ENCODE data around the gene RAB27B.
"Not testable (repeated sequence)": the region's sequence is repeated elsewhere in the genome, so short reads cannot be mapped to it uniquely, and the experiment has no call there.

The RAB27B gene

DNA sequence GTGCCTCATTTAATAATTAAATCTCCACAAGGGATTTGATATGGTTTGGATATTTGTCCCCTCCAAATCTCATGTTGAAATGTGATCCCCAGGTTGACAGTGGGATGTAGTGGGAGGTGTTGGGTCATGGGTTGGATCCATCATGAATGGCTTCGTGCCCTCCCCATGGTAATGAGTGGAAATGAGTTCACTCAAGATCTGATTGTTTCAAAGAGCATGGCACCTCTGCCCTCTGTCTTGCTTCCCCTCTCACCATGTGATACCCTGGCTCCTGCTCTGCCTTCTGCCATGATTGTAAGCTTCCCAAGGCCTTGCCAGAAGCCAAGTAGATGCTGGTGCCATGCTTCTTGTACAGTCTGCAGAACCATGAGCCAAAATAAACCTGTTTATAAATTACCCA lies 15.0 kb upstream of the RAB27B start:
- H3K4me3 ChIP-seq (ENCODE audit: low read depth, low read length): no peak overlapping the region
- TF ChIP-seq, protein P1, sequence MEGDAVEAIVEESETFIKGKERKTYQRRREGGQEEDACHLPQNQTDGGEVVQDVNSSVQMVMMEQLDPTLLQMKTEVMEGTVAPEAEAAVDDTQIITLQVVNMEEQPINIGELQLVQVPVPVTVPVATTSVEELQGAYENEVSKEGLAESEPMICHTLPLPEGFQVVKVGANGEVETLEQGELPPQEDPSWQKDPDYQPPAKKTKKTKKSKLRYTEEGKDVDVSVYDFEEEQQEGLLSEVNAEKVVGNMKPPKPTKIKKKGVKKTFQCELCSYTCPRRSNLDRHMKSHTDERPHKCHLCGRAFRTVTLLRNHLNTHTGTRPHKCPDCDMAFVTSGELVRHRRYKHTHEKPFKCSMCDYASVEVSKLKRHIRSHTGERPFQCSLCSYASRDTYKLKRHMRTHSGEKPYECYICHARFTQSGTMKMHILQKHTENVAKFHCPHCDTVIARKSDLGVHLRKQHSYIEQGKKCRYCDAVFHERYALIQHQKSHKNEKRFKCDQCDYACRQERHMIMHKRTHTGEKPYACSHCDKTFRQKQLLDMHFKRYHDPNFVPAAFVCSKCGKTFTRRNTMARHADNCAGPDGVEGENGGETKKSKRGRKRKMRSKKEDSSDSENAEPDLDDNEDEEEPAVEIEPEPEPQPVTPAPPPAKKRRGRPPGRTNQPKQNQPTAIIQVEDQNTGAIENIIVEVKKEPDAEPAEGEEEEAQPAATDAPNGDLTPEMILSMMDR (IDR thresholded peaks at IDR 0.05; ENCODE audit: control insufficient read depth, extremely low read depth, insufficient read depth): no peak
- DNase-seq (ENCODE audit: low read depth): no peak

DNA sequence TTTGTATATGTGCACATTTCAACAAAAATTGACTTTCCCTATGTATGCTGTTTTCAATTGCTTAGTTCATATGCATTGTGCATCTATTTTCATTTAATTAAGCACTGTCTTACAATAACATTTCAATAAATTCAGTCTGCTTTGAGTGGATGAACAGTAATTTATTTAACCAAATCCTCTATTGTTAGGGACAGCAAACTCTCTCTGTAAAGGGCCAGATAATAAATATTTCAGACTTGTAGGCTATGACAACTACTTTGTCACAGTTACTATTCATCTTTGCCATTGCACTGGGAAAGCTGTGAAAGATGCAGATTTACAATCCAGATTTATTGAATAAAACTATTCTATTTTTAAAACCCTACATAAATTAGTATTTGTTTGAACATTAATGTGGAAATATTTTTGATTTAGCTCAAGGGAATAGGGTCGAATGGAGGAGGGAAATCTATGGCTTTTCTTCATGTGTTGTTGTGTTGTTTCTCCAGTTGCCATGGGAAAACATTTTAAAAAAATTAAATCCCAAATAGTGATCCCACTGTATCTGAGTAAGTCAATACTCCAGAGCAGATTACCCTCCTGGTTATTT lies 14.2 kb upstream of the RAB27B start:
- no peak for DNase-seq (ENCODE audit: low read depth)
- TF ChIP-seq, protein P1 (IDR thresholded peaks at IDR 0.05; ENCODE audit: control insufficient read depth, extremely low read depth, insufficient read depth): no peak
- no peak overlapping the region for H3K4me3 ChIP-seq (ENCODE audit: low read depth, low read length)

DNA sequence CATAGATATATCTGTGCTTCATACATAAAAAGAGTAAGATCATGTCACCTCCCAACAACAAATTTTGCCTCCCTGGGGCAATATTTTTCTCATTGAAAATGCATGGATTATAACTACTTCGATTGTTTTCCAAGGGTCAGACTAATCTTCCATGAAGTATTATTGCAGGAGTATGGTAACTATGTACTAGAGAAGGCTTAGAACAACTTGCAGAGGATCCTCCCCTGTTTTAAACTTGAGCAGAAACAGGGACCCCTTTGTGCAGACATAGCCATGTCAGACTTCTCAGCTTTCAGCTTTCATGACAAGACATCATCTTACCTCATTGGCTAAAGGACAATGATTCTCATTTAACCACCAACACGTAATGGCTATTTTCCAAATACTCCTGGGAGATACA lies 13.2 kb upstream of the RAB27B start:
- H3K4me3 ChIP-seq (ENCODE audit: low read depth, low read length): no peak overlapping the region
- TF ChIP-seq, protein P1 (IDR thresholded peaks at IDR 0.05; ENCODE audit: control insufficient read depth, extremely low read depth, insufficient read depth): no peak
- DNase-seq (ENCODE audit: low read depth): no peak

DNA sequence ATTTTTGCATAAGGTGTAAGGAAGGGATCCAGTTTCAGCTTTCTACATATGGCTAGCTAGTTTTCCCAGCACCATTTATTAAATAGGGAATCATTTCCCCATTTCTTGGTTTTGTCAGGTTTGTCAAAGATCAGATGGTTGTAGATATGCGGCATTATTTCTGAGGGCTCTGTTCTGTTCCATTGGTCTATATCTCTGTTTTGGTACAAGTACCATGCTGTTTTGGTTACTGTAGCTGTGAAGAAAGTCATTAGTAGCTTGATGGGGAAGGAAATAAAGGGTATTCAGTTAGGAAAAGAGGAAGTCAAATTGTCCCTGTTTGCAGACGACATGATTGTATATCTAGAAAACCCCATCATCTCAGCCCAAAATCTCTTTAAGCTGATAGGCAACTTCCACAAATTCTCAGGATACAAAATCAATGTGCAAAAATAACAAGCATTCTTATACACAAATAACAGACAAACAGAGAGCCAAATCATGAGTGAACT lies 7.4 kb upstream of the RAB27B start:
- not testable (repeated sequence) for DNase-seq (ENCODE audit: low read depth); H3K4me3 ChIP-seq (ENCODE audit: low read depth, low read length)

DNA sequence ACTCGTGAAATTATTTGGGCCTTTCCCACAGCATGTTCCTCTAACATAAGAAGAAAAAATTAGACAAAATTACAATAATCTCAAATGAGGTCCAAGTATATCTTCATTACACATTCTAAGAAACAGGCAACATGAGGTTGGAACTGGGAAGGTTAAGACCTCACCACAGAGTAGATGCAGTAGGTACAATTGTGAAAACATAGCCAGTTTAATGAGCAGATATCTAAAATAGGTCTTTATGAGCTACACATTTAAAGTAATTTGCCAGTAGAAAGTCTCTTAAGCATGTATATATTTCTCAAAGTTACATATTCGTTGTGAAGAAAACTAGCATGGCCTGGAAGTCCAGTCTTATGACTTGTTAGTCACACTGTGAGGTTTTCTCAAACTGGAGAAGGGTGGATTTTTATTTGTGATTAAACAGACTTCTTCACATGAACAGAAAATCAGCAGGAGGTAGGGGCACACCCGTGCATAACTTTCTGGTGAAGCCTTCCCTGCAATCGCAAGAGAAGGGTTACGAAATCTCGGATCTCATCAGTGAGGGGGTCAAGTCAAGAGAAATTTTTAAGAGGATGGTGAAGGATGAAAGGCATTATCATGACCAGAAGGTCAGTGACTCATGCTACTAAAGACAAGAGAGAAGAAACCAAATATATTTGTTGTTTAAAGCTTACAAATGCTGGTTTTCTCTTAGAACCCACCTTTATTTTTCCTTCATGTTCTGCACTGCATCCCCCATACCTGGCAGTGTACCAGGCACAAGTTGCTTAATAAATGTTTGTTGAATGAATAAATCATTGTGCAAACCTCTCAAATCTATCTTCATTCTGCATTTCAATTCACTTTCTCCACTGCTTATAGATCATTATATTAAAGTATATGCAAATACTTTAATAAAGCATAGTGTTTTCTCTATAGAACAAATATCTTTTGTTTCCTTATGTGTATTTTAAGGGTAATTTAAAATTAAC lies 5.1 kb upstream of the RAB27B start:
- TF ChIP-seq, protein P1 (IDR thresholded peaks at IDR 0.05; ENCODE audit: control insufficient read depth, extremely low read depth, insufficient read depth): no peak
- no peak for DNase-seq (ENCODE audit: low read depth)
- H3K4me3 ChIP-seq (ENCODE audit: low read depth, low read length): no peak overlapping the region

DNA sequence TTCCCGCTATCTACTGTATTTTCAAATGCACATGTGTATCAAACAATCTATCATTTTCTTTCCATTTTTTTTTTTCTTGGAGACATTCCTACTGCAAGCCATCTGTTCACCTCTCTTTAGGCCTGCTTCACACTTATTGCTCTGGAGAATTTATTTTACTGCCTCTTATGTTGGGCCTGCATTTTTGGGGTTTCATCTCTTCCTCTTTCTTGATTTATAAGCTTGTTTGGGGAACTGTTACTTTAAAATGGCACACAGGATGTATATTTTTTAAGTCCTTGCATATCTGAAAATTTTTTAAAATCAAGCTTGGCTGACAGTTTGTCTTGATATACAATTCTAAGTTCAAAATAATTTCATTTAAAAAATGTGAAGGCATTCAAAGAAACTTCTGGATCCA lies 3.5 kb upstream of the RAB27B start:
- no peak for DNase-seq (ENCODE audit: low read depth)
- H3K4me3 ChIP-seq (ENCODE audit: low read depth, low read length): no peak overlapping the region
- TF ChIP-seq, protein P1 (IDR thresholded peaks at IDR 0.05; ENCODE audit: control insufficient read depth, extremely low read depth, insufficient read depth): no peak

DNA sequence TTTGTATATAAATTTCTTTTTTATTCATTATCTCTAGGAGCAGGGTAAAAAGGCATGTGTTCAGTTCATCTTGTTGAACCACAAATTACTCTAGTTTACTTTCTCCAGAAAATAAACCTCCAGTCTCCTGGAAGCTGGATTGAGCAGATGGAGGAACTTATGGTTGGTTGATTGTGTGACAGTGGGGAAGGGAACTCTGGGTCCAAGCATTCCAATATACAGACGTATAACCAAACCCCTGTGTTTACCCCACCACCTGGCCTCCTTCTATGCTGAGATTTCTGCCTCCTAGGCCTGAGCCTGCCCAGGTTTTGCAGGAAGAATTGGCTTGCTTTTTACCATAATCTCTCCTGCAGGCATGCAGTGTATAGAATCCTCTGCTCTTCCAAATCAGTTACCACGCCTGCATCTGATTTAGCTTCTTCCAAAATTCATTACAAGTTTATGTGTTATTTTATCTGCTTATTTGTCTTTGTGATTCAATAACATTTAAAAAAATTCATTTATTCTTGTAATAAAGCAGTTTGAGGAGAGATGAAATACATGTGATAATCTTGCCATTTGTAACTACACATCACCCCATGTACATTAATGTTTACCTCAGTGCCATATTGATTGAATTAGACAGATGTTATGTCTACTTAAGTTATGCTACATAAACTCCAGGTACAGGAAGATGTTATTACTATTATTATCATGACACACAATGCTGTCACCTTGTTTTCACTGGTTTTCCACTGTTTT lies 2.5 kb upstream of the RAB27B start:
- DNase-seq (ENCODE audit: low read depth): no peak
- TF ChIP-seq, protein P1 (IDR thresholded peaks at IDR 0.05; ENCODE audit: control insufficient read depth, extremely low read depth, insufficient read depth): no peak
- no peak overlapping the region for H3K4me3 ChIP-seq (ENCODE audit: low read depth, low read length)
